Measurements from ENCODE around the gene PRKN. TPM values are rescaled to one million over a fixed set of nuclear protein-coding genes. Genes with fewer than 3 reads are reported as not detected.
A peak's percentile ranks its signal among the peaks of the same experiment; 100 is the strongest.

Gene PRKN
- total and polyA plus RNA-seq, 5 donors from 2014 or later = 0.24 to 3.7 (median 2.5) TPM

- Histone ChIP-seq H3K36me3 (ENCODE audit: control insufficient read depth, insufficient read depth, low read length) (no peaks in the 10 kb centered on the region), H3K27me3 (ENCODE audit: control insufficient read depth, insufficient read depth, low read length) (no peaks in the 10 kb centered on the region), H3K4me1 (ENCODE audit: control insufficient read depth, insufficient read depth, low read length, poor library complexity, severe bottlenecking) (no peaks in the 10 kb centered on the region), H3K9me3 (ENCODE audit: control insufficient read depth in 2 of 2, low read length in 2 of 2) (no peaks in the 10 kb centered on the region), H3K4me3 (ENCODE audit: low read depth, low read length) (no peak overlapping the region), H3K27ac (ENCODE audit: insufficient read depth, low read length, poor library complexity, severe bottlenecking) (no peak overlapping the region)
- DNase-seq (no peak), ATAC-seq (ENCODE audit: low read depth in 2 of 2) (no peak)
- H3K27ac Mint-ChIP-seq = no peak overlapping the region
- H3K4me1 Mint-ChIP-seq = no peaks in the 10 kb centered on the region
- H3K36me3 Mint-ChIP-seq = no peaks in the 10 kb centered on the region
- peaks cover 0 to 1% (median 0%) of the 10 kb centered on the region in 7 donors for H3K9me3 Mint-ChIP-seq
- no peak overlapping the region for H3K4me3 Mint-ChIP-seq
- H3K27me3 Mint-ChIP-seq = no peaks in the 10 kb centered on the region
Measured at GRCh38 chr6:162751211-162751859, 23.8 kb upstream of the PRKN start.

DNA sequence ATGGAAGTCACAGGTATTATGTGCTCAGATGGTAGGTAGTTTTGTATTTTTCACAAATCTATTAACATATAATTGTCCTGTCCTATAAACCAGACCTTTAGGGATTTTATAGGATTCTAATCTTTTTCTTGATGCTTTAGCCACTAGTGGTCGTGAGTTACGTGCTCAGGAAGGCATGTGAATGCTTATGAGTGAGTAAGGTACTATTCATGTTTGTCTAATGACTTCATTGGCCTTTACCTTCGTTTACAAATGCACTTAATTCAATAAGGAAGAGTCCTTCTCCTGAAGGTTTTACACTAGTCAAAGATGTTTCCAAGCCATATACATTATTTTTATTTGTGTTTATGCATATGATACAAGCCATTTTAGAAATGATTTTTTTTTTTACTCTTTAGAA is 23.2 kb upstream of the PRKN start:
- Mint-ChIP-seq H3K36me3 (no peaks in the 10 kb centered on the region), H3K4me3 (no peak overlapping the region), H3K9me3 (peaks cover 0 to 1% (median 0%) of the 10 kb centered on the region in 7 donors), H3K27ac (no peak overlapping the region), H3K4me1 (no peaks in the 10 kb centered on the region), H3K27me3 (no peaks in the 10 kb centered on the region)
- H3K27me3 ChIP-seq (ENCODE audit: control insufficient read depth, insufficient read depth, low read length) = no peaks in the 10 kb centered on the region
- no peak for DNase-seq
- H3K4me3 ChIP-seq (ENCODE audit: low read depth, low read length) = no peak overlapping the region
- no peaks in the 10 kb centered on the region for H3K9me3 ChIP-seq (ENCODE audit: control insufficient read depth in 2 of 2, low read length in 2 of 2)
- no peak for ATAC-seq (ENCODE audit: low read depth in 2 of 2)
- H3K27ac ChIP-seq (ENCODE audit: insufficient read depth, low read length, poor library complexity, severe bottlenecking) = no peak overlapping the region
- no peaks in the 10 kb centered on the region for H3K36me3 ChIP-seq (ENCODE audit: control insufficient read depth, insufficient read depth, low read length)
- no peaks in the 10 kb centered on the region for H3K4me1 ChIP-seq (ENCODE audit: control insufficient read depth, insufficient read depth, low read length, poor library complexity, severe bottlenecking)

DNA sequence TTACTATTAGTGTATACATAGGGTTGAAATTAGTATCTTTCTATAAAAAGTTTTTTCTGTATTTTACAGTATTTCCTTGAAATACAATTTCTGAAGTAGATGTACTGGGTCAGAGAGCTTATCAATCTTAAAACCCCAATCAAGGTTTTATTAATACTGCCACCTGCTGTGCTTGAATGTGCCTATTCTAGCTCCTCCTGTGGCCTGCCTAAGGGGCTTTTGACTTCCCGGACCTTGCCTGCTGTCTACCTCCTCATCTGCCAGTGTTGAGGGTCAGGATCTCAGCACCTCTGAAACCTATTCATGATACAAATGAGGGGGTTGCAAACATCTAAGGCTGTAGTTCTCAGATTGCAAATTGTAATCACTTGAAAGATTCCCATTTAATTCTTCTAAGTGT is 9.4 kb upstream of the PRKN start:
- Histone ChIP-seq H3K9me3 (ENCODE audit: control insufficient read depth in 2 of 2, low read length in 2 of 2) (no peaks in the 10 kb centered on the region), H3K27me3 (ENCODE audit: control insufficient read depth, insufficient read depth, low read length) (no peaks in the 10 kb centered on the region), H3K36me3 (ENCODE audit: control insufficient read depth, insufficient read depth, low read length) (no peaks in the 10 kb centered on the region), H3K27ac (ENCODE audit: insufficient read depth, low read length, poor library complexity, severe bottlenecking) (no peak overlapping the region), H3K4me3 (ENCODE audit: low read depth, low read length) (no peak overlapping the region), H3K4me1 (ENCODE audit: control insufficient read depth, insufficient read depth, low read length, poor library complexity, severe bottlenecking) (no peaks in the 10 kb centered on the region)
- peaks cover 5% of the 10 kb centered on the region for H3K27me3 Mint-ChIP-seq
- H3K4me1 Mint-ChIP-seq = peaks cover 0 to 10% (median 5%) of the 10 kb centered on the region in 4 donors
- no peak overlapping the region for H3K4me3 Mint-ChIP-seq
- peaks cover 0 to 2% (median 0%) of the 10 kb centered on the region in 7 donors for H3K9me3 Mint-ChIP-seq
- ATAC-seq (ENCODE audit: low read depth in 2 of 2) (no peak), DNase-seq (peak in 1 of 3 donors; percentile 7)
- H3K36me3 Mint-ChIP-seq = no peaks in the 10 kb centered on the region
- no peak overlapping the region for H3K27ac Mint-ChIP-seq

GRCh38 chr6:162733489-162733888 is 5.9 kb upstream of the PRKN start:
- DNase-seq (peak in 1 of 3 donors; percentile 61), ATAC-seq (ENCODE audit: low read depth in 2 of 2) (peak; percentile 39 to 64)
- H3K27me3 Mint-ChIP-seq = peaks cover 6% of the 10 kb centered on the region
- no peak overlapping the region for H3K4me3 ChIP-seq (ENCODE audit: low read depth, low read length)
- no peak overlapping the region for H3K27ac ChIP-seq (ENCODE audit: insufficient read depth, low read length, poor library complexity, severe bottlenecking)
- no peaks in the 10 kb centered on the region for H3K27me3 ChIP-seq (ENCODE audit: control insufficient read depth, insufficient read depth, low read length)
- peaks cover 0 to 4% (median 0%) of the 10 kb centered on the region in 7 donors for H3K9me3 Mint-ChIP-seq
- H3K4me1 Mint-ChIP-seq = peaks cover 0 to 10% (median 5%) of the 10 kb centered on the region in 4 donors
- H3K27ac Mint-ChIP-seq = peak overlapping the region in 2 of 3 donors; percentile 0 to 59
- H3K36me3 Mint-ChIP-seq = no peaks in the 10 kb centered on the region
- H3K4me1 ChIP-seq (ENCODE audit: control insufficient read depth, insufficient read depth, low read length, poor library complexity, severe bottlenecking) = no peaks in the 10 kb centered on the region
- H3K4me3 Mint-ChIP-seq = peak overlapping the region in 2 of 4 donors; percentile 12 to 87
- no peaks in the 10 kb centered on the region for H3K36me3 ChIP-seq (ENCODE audit: control insufficient read depth, insufficient read depth, low read length)
- no peaks in the 10 kb centered on the region for H3K9me3 ChIP-seq (ENCODE audit: control insufficient read depth in 2 of 2, low read length in 2 of 2)

- Histone ChIP-seq H3K9me3 (ENCODE audit: control insufficient read depth in 2 of 2, low read length in 2 of 2) (no peaks in the 10 kb centered on the region), H3K27ac (ENCODE audit: insufficient read depth, low read length, poor library complexity, severe bottlenecking) (no peak overlapping the region), H3K4me3 (ENCODE audit: low read depth, low read length) (no peak overlapping the region), H3K4me1 (ENCODE audit: control insufficient read depth, insufficient read depth, low read length, poor library complexity, severe bottlenecking) (peaks cover 7% of the 10 kb centered on the region), H3K36me3 (ENCODE audit: control insufficient read depth, insufficient read depth, low read length) (no peaks in the 10 kb centered on the region), H3K27me3 (ENCODE audit: control insufficient read depth, insufficient read depth, low read length) (no peaks in the 10 kb centered on the region)
- no peak overlapping the region for H3K27ac Mint-ChIP-seq
- DNase-seq (no peak), ATAC-seq (ENCODE audit: low read depth in 2 of 2) (no peak)
- no peaks in the 10 kb centered on the region for H3K36me3 Mint-ChIP-seq
- H3K4me3 Mint-ChIP-seq = no peak overlapping the region
- peaks cover 0 to 4% (median 0%) of the 10 kb centered on the region in 7 donors for H3K9me3 Mint-ChIP-seq
- H3K4me1 Mint-ChIP-seq = peaks cover 4 to 25% (median 12%) of the 10 kb centered on the region in 4 donors
- peaks cover 13% of the 10 kb centered on the region for H3K27me3 Mint-ChIP-seq
Measured at GRCh38 chr6:162730502-162730901, 2.9 kb upstream of the PRKN start.

DNA sequence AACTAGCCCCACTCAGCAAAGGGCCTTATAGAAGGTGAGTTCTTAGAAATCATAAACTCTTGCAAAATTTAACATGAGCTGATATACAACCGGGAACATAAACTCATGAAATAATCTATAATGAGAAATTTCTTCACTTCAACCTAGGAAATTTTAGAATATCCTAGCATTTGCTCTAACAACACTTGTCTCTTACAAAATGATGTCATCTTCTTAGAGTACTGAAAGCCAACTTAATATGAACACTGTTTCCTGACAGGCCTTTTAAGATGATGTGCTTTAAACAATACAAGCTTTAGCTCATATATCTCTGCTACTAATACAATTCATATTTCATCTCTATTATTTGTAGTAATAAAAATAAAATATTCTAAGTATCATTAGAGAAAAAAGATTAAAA is 1.1 kb upstream of the PRKN start:
- Mint-ChIP-seq H3K4me3 (peak overlapping the region; percentile 86 to 96 (median 92)), H3K36me3 (no peaks in the 10 kb centered on the region), H3K4me1 (peaks cover 4 to 23% (median 10%) of the 10 kb centered on the region in 4 donors), H3K27me3 (peaks cover 13% of the 10 kb centered on the region), H3K9me3 (peaks cover 0 to 4% (median 0%) of the 10 kb centered on the region in 7 donors), H3K27ac (peak overlapping the region in 2 of 3 donors; percentile 93 to 95)
- peak overlapping the region; percentile 65 for H3K27ac ChIP-seq (ENCODE audit: insufficient read depth, low read length, poor library complexity, severe bottlenecking)
- H3K4me1 ChIP-seq (ENCODE audit: control insufficient read depth, insufficient read depth, low read length, poor library complexity, severe bottlenecking) = peaks cover 7% of the 10 kb centered on the region
- H3K27me3 ChIP-seq (ENCODE audit: control insufficient read depth, insufficient read depth, low read length) = no peaks in the 10 kb centered on the region
- H3K9me3 ChIP-seq (ENCODE audit: control insufficient read depth in 2 of 2, low read length in 2 of 2) = no peaks in the 10 kb centered on the region
- no peak for DNase-seq
- ATAC-seq (ENCODE audit: low read depth in 2 of 2) = no peak
- H3K36me3 ChIP-seq (ENCODE audit: control insufficient read depth, insufficient read depth, low read length) = no peaks in the 10 kb centered on the region
- H3K4me3 ChIP-seq (ENCODE audit: low read depth, low read length) = no peak overlapping the region

GRCh38 chr6:162728197-162728596 is 631 bp upstream of the PRKN start:
- H3K36me3 ChIP-seq (ENCODE audit: control insufficient read depth, insufficient read depth, low read length) = no peaks in the 10 kb centered on the region
- H3K27me3 ChIP-seq (ENCODE audit: control insufficient read depth, insufficient read depth, low read length) = no peaks in the 10 kb centered on the region
- H3K27ac ChIP-seq (ENCODE audit: insufficient read depth, low read length, poor library complexity, severe bottlenecking) = peak overlapping the region; percentile 65
- peaks cover 4 to 18% (median 6%) of the 10 kb centered on the region in 4 donors for H3K4me1 Mint-ChIP-seq
- H3K4me3 Mint-ChIP-seq = peak overlapping the region; percentile 86 to 96 (median 92)
- H3K36me3 Mint-ChIP-seq = no peaks in the 10 kb centered on the region
- H3K9me3 Mint-ChIP-seq = peaks cover 0 to 4% (median 0%) of the 10 kb centered on the region in 7 donors
- no peak overlapping the region for H3K4me3 ChIP-seq (ENCODE audit: low read depth, low read length)
- H3K27ac Mint-ChIP-seq = peak overlapping the region; percentile 56 to 95 (median 93)
- peaks cover 7% of the 10 kb centered on the region for H3K4me1 ChIP-seq (ENCODE audit: control insufficient read depth, insufficient read depth, low read length, poor library complexity, severe bottlenecking)
- DNase-seq (no peak), ATAC-seq (ENCODE audit: low read depth in 2 of 2) (no peak)
- peaks cover 13% of the 10 kb centered on the region for H3K27me3 Mint-ChIP-seq
- no peaks in the 10 kb centered on the region for H3K9me3 ChIP-seq (ENCODE audit: control insufficient read depth in 2 of 2, low read length in 2 of 2)

DNA sequence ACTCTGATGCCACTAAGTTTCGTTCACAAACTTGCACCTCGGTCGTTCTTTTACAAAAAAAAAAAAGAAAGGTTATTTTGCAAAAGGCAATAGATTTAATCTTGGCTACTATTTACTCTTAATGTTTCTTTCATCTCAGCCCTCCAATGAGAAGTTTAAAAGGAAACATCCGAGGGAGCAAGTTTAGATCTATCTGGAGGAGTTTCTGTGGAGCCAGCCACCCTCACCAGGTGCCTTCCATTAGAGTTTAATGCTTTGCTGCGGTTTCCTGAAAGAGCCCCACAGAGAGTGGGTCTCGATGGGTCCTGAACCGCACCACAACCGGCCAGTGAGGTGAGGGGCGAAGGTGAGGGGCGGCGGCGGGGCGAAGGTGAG is 632 bp downstream of the PRKN start:
- Mint-ChIP-seq H3K27me3 (peaks cover 8% of the 10 kb centered on the region), H3K36me3 (no peaks in the 10 kb centered on the region), H3K27ac (peak overlapping the region; percentile 48 to 96 (median 87)), H3K4me3 (peak overlapping the region; percentile 88 to 96 (median 92)), H3K4me1 (peaks cover 4 to 14% (median 6%) of the 10 kb centered on the region in 4 donors), H3K9me3 (peaks cover 0 to 4% (median 0%) of the 10 kb centered on the region in 7 donors)
- DNase-seq = peak in 2 of 3 donors; percentile 17 to 26
- Histone ChIP-seq H3K27me3 (ENCODE audit: control insufficient read depth, insufficient read depth, low read length) (no peaks in the 10 kb centered on the region), H3K9me3 (ENCODE audit: control insufficient read depth in 2 of 2, low read length in 2 of 2) (no peaks in the 10 kb centered on the region), H3K4me1 (ENCODE audit: control insufficient read depth, insufficient read depth, low read length, poor library complexity, severe bottlenecking) (peaks cover 7% of the 10 kb centered on the region), H3K36me3 (ENCODE audit: control insufficient read depth, insufficient read depth, low read length) (no peaks in the 10 kb centered on the region), H3K4me3 (ENCODE audit: low read depth, low read length) (peak overlapping the region; percentile 70), H3K27ac (ENCODE audit: insufficient read depth, low read length, poor library complexity, severe bottlenecking) (peak overlapping the region; percentile 65)
- ATAC-seq (ENCODE audit: low read depth in 2 of 2) = peak; percentile 1 to 3
